Stimulated activated naive CD8-positive, alpha-beta T cell treated with anti-CD3 and anti-CD28 coated beads, Interleukin-15, amount 100 ng/mL, for 72 hours (primary cell): ENCODE data around the gene AMMECR1.
A peak's percentile ranks its signal among the peaks of the same experiment; 100 is the strongest.

Experiments used
- ATAC-seq: fragments of 150-1000 bp; cut with Tn5 transposase; 2 replicates; pipeline ENCODE4 v1.10.0; 2021; ENCODE audit warnings: mild to moderate bottlenecking, moderate library complexity
- DNase-seq, 2 donors: peaks; one replicate each; pipeline ENCODE4 v3.0.0; 2021 to 2022
- H3K27ac Mint-ChIP-seq, 2 donors: one replicate each; pipeline ENCODE4 v1.8.0; 2022; ENCODE audit warnings: mild to moderate bottlenecking in 2 of 2, mixed read lengths in 2 of 2, moderate library complexity in 2 of 2
- H3K27me3 Mint-ChIP-seq: one replicate; pipeline ENCODE4 v1.8.0; 2022; ENCODE audit warnings: mixed read lengths
- H3K4me1 Mint-ChIP-seq: one replicate; pipeline ENCODE4 v1.8.0; 2022; ENCODE audit warnings: mild to moderate bottlenecking, mixed read lengths
- H3K4me3 Mint-ChIP-seq, 2 donors: one replicate each; pipeline ENCODE4 v1.8.0; 2022; ENCODE audit warnings: mild to moderate bottlenecking in 2 of 2, mixed read lengths in 2 of 2, moderate library complexity in 1 of 2
- H3K9me3 Mint-ChIP-seq, 2 donors: one replicate each; pipeline ENCODE4 v1.8.0; 2022; ENCODE audit warnings: mixed read lengths in 2 of 2

The AMMECR1 gene

GRCh38 chrX:110181459-110182137, 136.3 kb downstream of the AMMECR1 start:
- Mint-ChIP-seq H3K9me3 (peaks cover 0 to 12% of the 10 kb centered on the region in 2 donors), H3K27ac (no peak overlapping the region), H3K4me1 (peaks cover 27% of the 10 kb centered on the region), H3K4me3 (no peak overlapping the region), H3K27me3 (no peaks in the 10 kb centered on the region)
- DNase-seq, result no peak
- peak; percentile 42 for ATAC-seq

GRCh38 chrX:110180928-110181310, 137.0 kb downstream of the AMMECR1 start:
- no peak for DNase-seq
- Mint-ChIP-seq H3K27me3 (no peaks in the 10 kb centered on the region), H3K9me3 (peaks cover 0 to 12% of the 10 kb centered on the region in 2 donors), H3K4me3 (no peak overlapping the region), H3K27ac (peak overlapping the region in 1 of 2 donors; percentile 54), H3K4me1 (peaks cover 27% of the 10 kb centered on the region)
- no peak for ATAC-seq

DNA sequence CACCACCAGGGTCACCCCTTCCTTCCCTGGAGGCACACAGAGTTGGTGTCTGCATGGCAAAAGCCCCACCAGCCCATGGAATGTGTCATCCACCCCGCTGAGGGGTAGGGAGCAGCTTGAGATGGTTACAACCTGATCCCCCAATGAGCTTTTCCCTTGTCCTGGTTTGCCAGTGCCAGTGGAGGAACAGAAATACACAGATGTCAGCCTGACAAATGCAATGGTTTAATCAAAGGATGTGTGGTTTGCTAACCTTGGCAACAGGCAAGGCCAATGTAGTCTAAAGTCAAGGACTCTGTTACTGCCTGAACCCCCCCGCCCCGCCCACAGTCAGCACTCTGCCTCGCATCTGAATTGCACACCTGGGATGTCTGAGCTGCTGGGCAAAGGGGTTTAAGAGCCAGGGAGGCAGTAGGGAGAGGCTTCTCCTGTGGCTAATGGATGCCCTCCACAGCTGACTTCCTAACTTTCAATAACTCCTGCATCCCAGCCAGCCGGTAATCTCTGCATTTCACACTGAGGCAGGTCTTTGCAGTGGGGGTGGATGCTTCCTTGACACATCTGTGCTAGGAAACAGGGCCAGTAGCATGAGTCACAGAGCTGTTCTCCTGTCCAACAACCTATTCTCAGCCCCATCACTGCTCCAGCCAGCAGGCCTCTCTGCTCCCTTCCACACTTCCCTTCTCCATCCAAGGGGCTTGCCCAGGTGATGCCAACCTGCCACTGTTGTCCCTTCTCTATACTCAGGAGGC, 137.5 kb downstream of the AMMECR1 start:
- H3K27me3 Mint-ChIP-seq, result no peaks in the 10 kb centered on the region
- DNase-seq, result no peak
- no peak for ATAC-seq
- no peak overlapping the region for H3K4me3 Mint-ChIP-seq
- peaks cover 25% of the 10 kb centered on the region for H3K4me1 Mint-ChIP-seq
- H3K27ac Mint-ChIP-seq, result no peak overlapping the region
- peaks cover 0 to 8% of the 10 kb centered on the region in 2 donors for H3K9me3 Mint-ChIP-seq

DNA sequence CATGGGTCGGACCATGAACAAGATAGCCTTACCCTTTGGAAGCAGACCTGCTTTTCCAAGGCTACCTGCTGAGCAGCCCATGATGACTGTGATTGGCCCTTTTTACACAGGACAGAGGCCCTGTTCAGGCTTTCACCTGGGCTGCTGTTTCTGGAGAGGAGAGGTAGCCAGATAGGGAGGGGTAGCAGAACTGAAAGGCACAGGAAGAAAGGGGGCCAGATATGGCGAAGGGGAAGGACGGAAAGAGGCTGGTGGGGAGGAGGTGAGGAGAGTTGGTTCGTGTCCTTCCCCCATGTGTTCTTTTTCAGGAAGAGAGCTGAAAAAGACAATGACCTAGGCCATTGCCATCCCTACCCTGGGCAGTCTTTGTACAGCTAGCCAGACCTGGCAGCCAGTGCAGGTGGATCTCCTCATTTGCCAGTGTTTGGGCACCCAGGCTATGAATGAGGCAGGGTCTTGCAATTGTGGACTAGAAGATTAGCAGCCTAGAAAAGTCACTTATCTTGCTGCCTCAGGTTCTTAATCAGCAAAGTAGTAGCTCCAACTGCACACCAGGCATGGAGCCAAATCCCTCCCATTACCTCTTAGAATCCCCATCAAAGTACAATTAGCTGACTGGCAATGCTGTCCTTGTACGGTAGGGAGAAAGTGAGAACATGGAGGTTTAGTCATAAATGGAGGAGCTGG, 139.6 kb downstream of the AMMECR1 start:
- ATAC-seq (no peak), DNase-seq (no peak)
- Mint-ChIP-seq H3K27ac (no peak overlapping the region), H3K4me3 (no peak overlapping the region), H3K9me3 (no peaks in the 10 kb centered on the region), H3K27me3 (no peaks in the 10 kb centered on the region), H3K4me1 (peaks cover 21% of the 10 kb centered on the region)

DNA sequence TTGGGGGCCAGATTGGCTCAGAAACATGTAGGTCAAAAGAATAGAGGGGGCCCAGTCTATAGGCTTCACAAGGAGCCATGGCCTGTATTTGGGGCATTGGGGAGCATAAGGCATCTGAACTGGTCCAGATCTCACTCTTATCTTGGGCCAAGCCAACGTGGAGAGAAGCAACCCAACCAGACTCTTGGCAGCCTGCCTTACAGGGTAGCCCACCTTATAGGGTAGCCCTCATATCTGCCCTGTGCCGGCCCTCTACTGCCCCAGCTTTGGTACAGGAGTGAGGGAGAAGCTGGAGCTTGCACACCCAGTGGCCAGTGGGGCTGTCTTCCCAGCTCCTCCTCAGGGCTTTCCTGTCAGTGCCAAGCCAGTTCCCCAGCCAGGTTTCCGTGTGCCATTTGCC, 142.2 kb downstream of the AMMECR1 start:
- Mint-ChIP-seq H3K27ac (no peak overlapping the region), H3K9me3 (no peaks in the 10 kb centered on the region), H3K27me3 (no peaks in the 10 kb centered on the region), H3K4me1 (peaks cover 7% of the 10 kb centered on the region), H3K4me3 (no peak overlapping the region)
- ATAC-seq (no peak), DNase-seq (no peak)

DNA sequence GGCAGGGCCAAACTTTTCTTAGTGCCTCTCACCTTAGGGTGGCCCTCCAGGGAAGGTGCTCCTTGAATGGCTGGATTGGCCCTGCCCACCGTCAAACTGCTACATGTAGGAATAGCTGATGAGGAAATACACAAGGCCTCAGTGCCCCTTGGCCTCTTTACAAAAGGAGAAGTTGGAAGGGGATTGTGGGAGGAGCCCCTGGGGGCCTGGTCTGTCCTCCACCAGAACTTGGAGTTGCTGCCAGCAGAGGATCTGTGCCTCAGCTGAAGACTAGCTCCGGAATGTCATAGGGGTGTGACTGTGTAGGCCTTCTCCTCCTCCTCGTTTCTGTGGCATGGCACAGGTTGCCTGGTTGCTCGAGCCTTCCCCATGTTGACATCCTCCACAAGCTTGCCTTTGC, 142.7 kb downstream of the AMMECR1 start:
- Mint-ChIP-seq H3K4me1 (peaks cover 5% of the 10 kb centered on the region), H3K9me3 (no peaks in the 10 kb centered on the region), H3K27me3 (no peaks in the 10 kb centered on the region), H3K27ac (no peak overlapping the region), H3K4me3 (no peak overlapping the region)
- DNase-seq, result no peak
- ATAC-seq, result no peak

DNA sequence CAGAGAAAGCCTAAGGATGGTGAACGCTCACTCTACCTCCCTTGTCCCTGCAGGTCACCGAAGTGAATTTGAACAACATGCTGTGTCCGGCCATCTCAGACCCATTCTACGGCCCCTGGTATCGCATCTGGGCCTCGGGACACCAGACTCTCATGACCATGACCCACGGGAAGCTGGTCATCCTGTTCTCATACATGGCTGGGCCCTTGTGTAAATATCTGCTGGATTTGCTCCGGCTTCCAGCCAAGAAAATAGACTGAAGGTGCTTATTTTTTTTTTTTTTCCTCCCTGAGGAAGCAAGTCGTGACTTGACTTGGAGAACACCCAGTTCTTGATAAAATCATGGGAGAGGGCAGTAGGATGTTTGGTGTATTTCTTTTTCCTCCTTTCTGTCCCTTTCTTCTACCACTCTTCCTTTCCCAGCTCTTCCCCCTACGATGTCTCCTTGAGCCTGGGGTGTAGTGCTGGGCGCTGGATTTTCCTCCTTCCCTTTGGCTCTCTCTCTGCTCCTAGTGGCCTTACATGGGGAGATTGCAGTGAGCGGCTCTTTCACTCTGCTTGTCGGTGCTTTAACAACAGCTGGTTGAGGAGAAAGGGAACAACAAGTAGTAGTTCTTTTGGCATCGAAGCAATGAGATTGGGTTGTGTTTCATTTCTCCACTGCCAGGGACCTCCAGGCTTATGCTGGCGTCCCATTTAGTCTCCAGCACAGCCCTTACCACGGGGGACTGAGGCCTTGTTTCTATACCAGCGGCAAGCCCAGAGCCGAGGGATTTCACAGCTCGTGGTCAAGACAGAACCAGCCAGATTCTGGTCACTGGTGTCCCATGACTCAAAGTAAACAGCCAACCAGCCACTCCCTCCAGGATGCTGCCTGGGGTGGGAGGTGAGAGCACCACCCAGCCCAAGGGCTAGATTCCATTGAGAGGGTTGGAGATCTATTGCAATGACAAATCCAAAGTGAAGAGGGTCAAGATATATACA, 144.4 kb downstream of the AMMECR1 start:
- no peak for ATAC-seq
- Mint-ChIP-seq H3K4me1 (no peaks in the 10 kb centered on the region), H3K9me3 (no peaks in the 10 kb centered on the region), H3K4me3 (no peak overlapping the region), H3K27me3 (no peaks in the 10 kb centered on the region), H3K27ac (peak overlapping the region in 1 of 2 donors; percentile 42)
- no peak for DNase-seq

DNA sequence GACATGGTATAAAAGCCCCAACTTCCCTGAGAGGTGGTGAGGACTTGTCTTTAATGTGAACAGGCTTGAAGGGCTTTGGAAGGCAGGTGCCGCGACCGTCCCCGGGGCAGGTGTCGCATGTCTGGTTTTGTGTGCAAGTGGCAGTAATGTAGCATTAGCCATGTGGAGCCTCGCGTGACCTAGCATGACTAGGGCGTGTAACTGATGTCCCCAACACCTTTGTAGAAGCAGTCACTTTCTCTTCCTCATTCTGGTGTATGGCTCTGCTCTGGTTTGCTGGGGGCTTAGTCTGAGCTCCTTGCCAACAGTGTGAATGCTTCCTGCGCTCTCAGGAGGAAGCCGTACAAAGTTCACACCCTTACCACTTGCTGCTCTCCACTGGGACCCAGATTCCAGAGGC, 145.7 kb downstream of the AMMECR1 start:
- no peak for ATAC-seq
- Mint-ChIP-seq H3K4me3 (no peak overlapping the region), H3K27ac (no peak overlapping the region), H3K4me1 (no peaks in the 10 kb centered on the region), H3K27me3 (no peaks in the 10 kb centered on the region), H3K9me3 (no peaks in the 10 kb centered on the region)
- DNase-seq, result no peak

DNA sequence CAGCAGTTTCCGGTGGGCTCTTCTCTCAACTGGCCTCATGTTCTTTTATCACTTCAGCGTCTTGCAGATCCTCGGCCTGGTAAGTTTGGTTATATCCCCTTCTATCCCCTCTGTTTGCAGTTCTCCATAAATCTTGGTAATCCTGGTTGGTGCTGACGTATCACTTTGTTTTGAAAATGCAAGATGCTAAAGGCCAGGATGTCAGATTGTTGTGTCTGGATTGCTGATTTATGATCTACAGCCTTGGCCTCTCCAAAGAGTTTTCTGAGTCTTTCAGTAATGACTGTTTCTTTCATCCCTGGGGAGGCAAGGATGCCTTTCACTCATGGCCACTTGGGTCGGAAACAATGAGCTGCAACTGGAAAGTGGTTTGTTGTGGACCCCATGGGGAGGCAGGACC, 146.4 kb downstream of the AMMECR1 start:
- Mint-ChIP-seq H3K4me1 (no peaks in the 10 kb centered on the region), H3K27me3 (no peaks in the 10 kb centered on the region), H3K9me3 (no peaks in the 10 kb centered on the region), H3K4me3 (no peak overlapping the region), H3K27ac (no peak overlapping the region)
- DNase-seq (no peak), ATAC-seq (no peak)

DNA sequence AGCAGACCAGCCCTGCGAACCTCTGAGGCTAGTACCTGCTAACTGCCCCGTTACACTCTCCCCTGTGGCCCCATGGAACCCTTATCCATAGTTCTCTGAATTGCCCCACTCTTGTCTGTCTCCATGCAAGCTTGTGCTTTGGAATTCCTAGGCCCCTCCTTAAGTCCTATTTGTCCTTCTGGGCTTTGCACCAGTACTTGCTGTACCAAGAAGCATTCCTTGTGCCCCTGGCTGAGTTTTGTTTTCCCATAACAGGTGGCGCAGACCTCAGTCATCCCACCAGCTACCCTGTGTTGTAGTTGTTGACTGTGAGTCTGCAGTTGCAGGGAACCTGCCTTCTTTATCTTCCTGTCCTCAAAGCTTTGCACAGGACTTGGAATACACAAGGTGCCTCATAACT, 147.9 kb downstream of the AMMECR1 start:
- no peak overlapping the region for H3K27ac Mint-ChIP-seq
- no peaks in the 10 kb centered on the region for H3K27me3 Mint-ChIP-seq
- DNase-seq (no peak), ATAC-seq (no peak)
- no peaks in the 10 kb centered on the region for H3K9me3 Mint-ChIP-seq
- no peak overlapping the region for H3K4me3 Mint-ChIP-seq
- no peaks in the 10 kb centered on the region for H3K4me1 Mint-ChIP-seq

- H3K27me3 Mint-ChIP-seq, result no peaks in the 10 kb centered on the region
- ATAC-seq, result no peak
- DNase-seq, result no peak
- H3K4me1 Mint-ChIP-seq, result no peaks in the 10 kb centered on the region
- H3K9me3 Mint-ChIP-seq, result no peaks in the 10 kb centered on the region
- H3K4me3 Mint-ChIP-seq, result no peak overlapping the region
- H3K27ac Mint-ChIP-seq, result no peak overlapping the region
These were observed 149.3 kb downstream of the AMMECR1 start for GRCh38 chrX:110168585-110168984.

DNA sequence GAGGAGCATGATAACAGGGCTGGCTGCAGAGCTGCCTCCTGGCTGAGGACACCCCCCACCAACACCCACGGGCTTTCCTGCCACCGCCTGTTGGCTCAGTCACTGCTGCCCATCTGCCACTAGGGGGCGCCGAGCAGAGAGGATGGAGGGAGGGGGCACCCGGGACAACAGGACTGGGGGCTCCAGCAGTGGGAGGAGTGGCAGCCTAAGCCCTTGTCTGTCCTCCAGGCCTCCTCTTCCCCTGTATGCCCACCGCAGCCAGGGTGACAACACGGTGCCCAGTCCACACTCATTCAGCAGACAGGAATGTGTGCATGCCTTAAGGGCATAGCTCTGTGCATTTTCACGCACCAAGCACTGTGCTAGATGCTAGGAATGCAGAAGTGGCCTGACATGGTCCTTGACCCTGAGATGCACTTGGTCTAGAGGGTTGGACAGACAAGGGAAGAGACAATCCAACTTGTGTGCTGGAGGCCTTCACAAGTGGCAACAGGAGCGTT, 149.9 kb downstream of the AMMECR1 start:
- DNase-seq (peak; percentile 28 to 40), ATAC-seq (peak; percentile 55)
- Mint-ChIP-seq H3K4me3 (no peak overlapping the region), H3K4me1 (no peaks in the 10 kb centered on the region), H3K27me3 (no peaks in the 10 kb centered on the region), H3K27ac (no peak overlapping the region), H3K9me3 (no peaks in the 10 kb centered on the region)

DNA sequence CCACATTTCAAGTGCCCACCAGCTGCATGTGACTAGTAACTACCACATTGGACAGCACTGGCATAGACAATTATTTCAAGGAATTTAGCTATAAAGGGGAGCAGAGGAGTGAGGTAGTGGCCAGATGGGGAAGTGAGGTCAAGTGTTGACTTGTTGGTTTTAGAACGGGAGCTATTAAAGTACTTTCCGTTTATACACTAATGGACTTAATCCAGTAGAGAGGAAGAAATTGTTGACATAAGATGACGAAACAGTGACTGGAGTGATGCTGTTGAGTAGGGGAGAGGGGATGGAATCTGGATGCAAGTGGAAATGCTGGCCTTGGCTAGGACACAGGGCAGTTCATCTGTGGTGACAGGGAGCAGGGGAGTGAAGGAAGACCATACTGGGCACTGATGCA, 154.4 kb downstream of the AMMECR1 start:
- Mint-ChIP-seq H3K4me3 (no peak overlapping the region), H3K9me3 (no peaks in the 10 kb centered on the region), H3K27ac (no peak overlapping the region), H3K4me1 (peaks cover 10% of the 10 kb centered on the region), H3K27me3 (no peaks in the 10 kb centered on the region)
- DNase-seq, result no peak
- no peak for ATAC-seq

DNA sequence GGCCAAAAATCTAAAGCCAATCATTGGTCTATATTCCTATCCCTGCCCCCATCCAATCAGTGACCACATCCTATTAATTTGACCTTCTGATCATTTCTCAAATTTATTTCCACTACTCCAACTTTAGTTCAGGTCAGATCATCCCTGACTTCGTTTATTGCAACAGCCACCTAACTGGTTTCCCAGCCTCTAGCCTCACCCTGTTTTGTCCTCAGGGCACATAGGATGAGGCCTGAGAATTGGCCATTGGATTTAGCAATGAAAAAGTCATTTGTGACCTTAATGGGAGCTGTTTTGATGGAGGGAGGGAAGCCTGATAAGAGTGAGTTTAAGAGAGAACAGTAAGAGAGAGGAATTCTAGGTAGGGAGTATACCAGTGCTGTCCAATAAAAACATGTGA, 155.0 kb downstream of the AMMECR1 start:
- H3K9me3 Mint-ChIP-seq, result no peaks in the 10 kb centered on the region
- H3K4me1 Mint-ChIP-seq, result peaks cover 10% of the 10 kb centered on the region
- no peak for DNase-seq
- no peaks in the 10 kb centered on the region for H3K27me3 Mint-ChIP-seq
- no peak overlapping the region for H3K27ac Mint-ChIP-seq
- no peak overlapping the region for H3K4me3 Mint-ChIP-seq
- no peak for ATAC-seq

DNA sequence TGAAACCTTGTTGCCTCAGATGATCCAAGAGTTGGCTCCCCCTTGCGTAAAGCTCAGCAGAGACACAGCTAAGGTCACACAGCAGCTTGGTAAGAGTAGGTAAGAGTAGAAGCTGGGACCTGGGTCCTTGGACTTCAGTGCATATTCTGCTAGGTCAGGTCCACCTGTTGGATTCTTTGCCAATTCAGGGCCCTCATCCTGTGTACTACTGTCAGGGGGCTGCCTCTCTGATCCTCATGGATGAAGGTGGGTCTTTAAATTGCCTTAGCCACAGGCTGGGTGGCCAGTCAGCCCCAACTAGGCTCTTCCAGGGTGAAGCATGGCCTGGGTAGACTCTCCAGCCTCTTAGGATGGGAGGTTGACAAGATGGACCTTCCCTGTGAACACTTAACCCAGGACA, 155.8 kb downstream of the AMMECR1 start:
- no peak for ATAC-seq
- H3K27ac Mint-ChIP-seq, result no peak overlapping the region
- no peak for DNase-seq
- H3K27me3 Mint-ChIP-seq, result no peaks in the 10 kb centered on the region
- peaks cover 10% of the 10 kb centered on the region for H3K4me1 Mint-ChIP-seq
- no peak overlapping the region for H3K4me3 Mint-ChIP-seq
- no peaks in the 10 kb centered on the region for H3K9me3 Mint-ChIP-seq
